Fibroblast of lung (primary cell): ENCODE results near the gene BCAR1. TPM values are rescaled to one million over a fixed set of nuclear protein-coding genes. Genes with fewer than 3 reads are reported as not detected.
A peak's percentile ranks its signal among the peaks of the same experiment; 100 is the strongest.

Source experiments
- DNase-seq, 2 donors: peaks; one replicate each; pipeline versions ENCODE4 v3.0.0 to v3.0.0-alpha.2; 2010; ENCODE audit warnings: low read depth in 2 of 2
- H2AFZ ChIP-seq: 2 replicates; pipeline ENCODE4 v1.5.1; 2012; ENCODE audit warnings: low read length, control low read depth, inconsistent platforms
- H3K27ac ChIP-seq: 2 replicates; pipeline ENCODE4 v1.5.1; 2011; ENCODE audit warnings: low read length, control low read depth; ENCODE audit not compliant: insufficient read depth
- H3K27me3 ChIP-seq: 2 replicates; pipeline ENCODE4 v1.5.1; 2011; ENCODE audit warnings: mild to moderate bottlenecking, low read length; ENCODE audit not compliant: control insufficient read depth, insufficient read depth
- H3K36me3 ChIP-seq: 2 replicates; pipeline ENCODE4 v1.5.1; 2011; ENCODE audit warnings: low read length; ENCODE audit not compliant: control insufficient read depth, insufficient read depth
- H3K4me1 ChIP-seq: 2 replicates; pipeline ENCODE4 v1.5.1; 2011; ENCODE audit warnings: low read length; ENCODE audit not compliant: control insufficient read depth, insufficient read depth; ENCODE audit errors: extremely low read depth
- H3K4me2 ChIP-seq: 2 replicates; pipeline ENCODE4 v1.5.1; 2011; ENCODE audit warnings: low read length, control low read depth; ENCODE audit not compliant: insufficient read depth; ENCODE audit errors: extremely low read depth
- H3K4me3 ChIP-seq, 4 experiments: fragments of 200-600 bp in 1 of 4; sonication (generic) in 1 of 4; replicated peaks in 1 of 4; 2 replicates each; pipeline ENCODE4 v1.5.1; 2011 to 2016; ENCODE audit warnings: low read length in 4 of 4, low read depth in 3 of 4, mild to moderate bottlenecking in 3 of 4, control low read depth in 2 of 4, inconsistent platforms in 1 of 4, mixed read lengths in 1 of 4; ENCODE audit not compliant: insufficient read depth in 1 of 4; ENCODE audit errors: control extremely low read depth in 1 of 4
- H3K79me2 ChIP-seq: 2 replicates; pipeline ENCODE4 v1.5.1; 2012; ENCODE audit warnings: mild to moderate bottlenecking, low read length, inconsistent platforms; ENCODE audit not compliant: control insufficient read depth, insufficient read depth
- H3K9ac ChIP-seq: 2 replicates; pipeline ENCODE4 v1.5.1; 2011; ENCODE audit warnings: mild to moderate bottlenecking, low read length, control low read depth; ENCODE audit not compliant: insufficient read depth
- H3K9me3 ChIP-seq: 2 replicates; pipeline ENCODE4 v1.5.1; 2012; ENCODE audit warnings: low read depth, low read length; ENCODE audit not compliant: control insufficient read depth, insufficient read depth
- H4K20me1 ChIP-seq: 2 replicates; pipeline ENCODE4 v1.5.1; 2011; ENCODE audit warnings: low read length; ENCODE audit not compliant: control insufficient read depth, insufficient read depth; ENCODE audit errors: extremely low read depth
- CTCF ChIP-seq, 2 donors: IDR thresholded peaks in 1 of 2; conservative IDR thresholded peaks in 1 of 2; 1 replicate in 1 of 2; 2 replicates in 1 of 2; pipeline ENCODE4 v1.5.1; 2011 to 2012; ENCODE audit warnings: low read length in 2 of 2, control low read depth in 1 of 2, inconsistent platforms in 1 of 2, low read depth in 1 of 2, mild to moderate bottlenecking in 1 of 2
- EZH2 ChIP-seq: IDR thresholded peaks from 2 replicates; pipeline ENCODE4 v1.5.1; 2012; ENCODE audit warnings: low read length, control low read depth, mild to moderate bottlenecking; ENCODE audit errors: missing control alignments
- polyA plus RNA-seq, 2 donors: library from polyadenylated mRNA; depleted of rRNA in 1 of 2; stranded (reverse) in 1 of 2; unstranded in 1 of 2; fragments of >200 nt; gene quantifications; 2 replicates each; pipeline ENCODE4 v1.2.1, GENCODE V29; 2011 to 2012; ENCODE audit warnings: missing spikeins in 1 of 2
- total RNA-seq: library from RNA; depleted of rRNA; stranded (reverse); fragments of >200 nt; gene quantifications from 2 replicates; pipeline ENCODE4 v1.2.1, GENCODE V29; 2014

Gene BCAR1
- total and polyA plus RNA-seq, 2 donors (not counting 1 experiment from before 2014, with no cell fraction given): 36.8 to 66.5 TPM

GRCh38 chr16:75267631-75268264 is 16.3 kb upstream of the BCAR1 start:
- peak; percentile 56 to 64 for DNase-seq
- H3K27me3 ChIP-seq: no peaks in the 10 kb centered on the region
- peaks cover 8% of the 10 kb centered on the region for H3K36me3 ChIP-seq
- H3K9ac ChIP-seq: no peak overlapping the region
- H3K27ac ChIP-seq: no peak overlapping the region
- no peak overlapping the region for H3K4me2 ChIP-seq
- H3K4me3 ChIP-seq: no peak overlapping the region
- no peaks in the 10 kb centered on the region for H3K9me3 ChIP-seq
- H4K20me1 ChIP-seq: peaks cover 3% of the 10 kb centered on the region
- peaks cover 28% of the 10 kb centered on the region for H3K4me1 ChIP-seq
- H3K79me2 ChIP-seq: peaks cover 30% of the 10 kb centered on the region
- TF ChIP-seq EZH2 (no peak), CTCF (conservative IDR thresholded peaks at IDR 0.05 in 1 of 2, IDR thresholded peaks at IDR 0.05 in 1 of 2; ENCODE audit: low read depth in 1 of 2, low read length in 2 of 2) (no peak)
- no peak overlapping the region for H2AFZ ChIP-seq

GRCh38 chr16:75266738-75267630 is 15.6 kb upstream of the BCAR1 start:
- Histone ChIP-seq H3K9me3 (no peaks in the 10 kb centered on the region), H4K20me1 (peaks cover 3% of the 10 kb centered on the region), H3K27me3 (no peaks in the 10 kb centered on the region), H3K4me2 (peak overlapping the region; percentile 80), H3K36me3 (peaks cover 12% of the 10 kb centered on the region), H3K4me1 (peaks cover 31% of the 10 kb centered on the region), H2AFZ (no peak overlapping the region), H3K79me2 (peaks cover 37% of the 10 kb centered on the region), H3K4me3 (peak overlapping the region in 1 of 4 experiments; percentile 99), H3K27ac (no peak overlapping the region), H3K9ac (no peak overlapping the region)
- TF ChIP-seq EZH2: no peak
- TF ChIP-seq CTCF (conservative IDR thresholded peaks at IDR 0.05 in 1 of 2, IDR thresholded peaks at IDR 0.05 in 1 of 2; ENCODE audit: low read depth in 1 of 2, low read length in 2 of 2): no peak
- no peak for DNase-seq

GRCh38 chr16:75265911-75266701 is 14.7 kb upstream of the BCAR1 start:
- peak overlapping the region; percentile 93 for H3K27ac ChIP-seq
- no peaks in the 10 kb centered on the region for H3K9me3 ChIP-seq
- peak overlapping the region; percentile 96 for H3K9ac ChIP-seq
- peaks cover 38% of the 10 kb centered on the region for H3K4me1 ChIP-seq
- peak in 1 of 2 donors; percentile 75 for DNase-seq
- peaks cover 15% of the 10 kb centered on the region for H3K36me3 ChIP-seq
- H4K20me1 ChIP-seq: peaks cover 3% of the 10 kb centered on the region
- H3K79me2 ChIP-seq: peaks cover 46% of the 10 kb centered on the region
- no peak for TF ChIP-seq CTCF (conservative IDR thresholded peaks at IDR 0.05 in 1 of 2, IDR thresholded peaks at IDR 0.05 in 1 of 2; ENCODE audit: low read depth in 1 of 2, low read length in 2 of 2)
- TF ChIP-seq EZH2: no peak
- H3K4me2 ChIP-seq: peak overlapping the region; percentile 80
- H2AFZ ChIP-seq: peak overlapping the region; percentile 59
- H3K27me3 ChIP-seq: no peaks in the 10 kb centered on the region
- H3K4me3 ChIP-seq: peak overlapping the region; percentile 51 to 99 (median 75)
